ENCODE measurements around the gene LMF1. TPM values are rescaled to one million over a fixed set of nuclear protein-coding genes. Genes with fewer than 3 reads are reported as not detected.
"Not testable (repeated sequence)": the region's sequence is repeated elsewhere in the genome, so short reads cannot be mapped to it uniquely, and the experiment has no call there.

The LMF1 gene
- polyA plus RNA-seq, 10 donors: 7.7 to 13.5 (median 10.4) TPM

GRCh38 chr16:869823-870641 is 100.8 kb downstream of the LMF1 start:
- no peak for DNase-seq

GRCh38 chr16:868846-869822 is 101.7 kb downstream of the LMF1 start:
- DNase-seq: no peak

- DNase-seq: no peak
Measured at GRCh38 chr16:868386-868755, 102.4 kb downstream of the LMF1 start.

DNA sequence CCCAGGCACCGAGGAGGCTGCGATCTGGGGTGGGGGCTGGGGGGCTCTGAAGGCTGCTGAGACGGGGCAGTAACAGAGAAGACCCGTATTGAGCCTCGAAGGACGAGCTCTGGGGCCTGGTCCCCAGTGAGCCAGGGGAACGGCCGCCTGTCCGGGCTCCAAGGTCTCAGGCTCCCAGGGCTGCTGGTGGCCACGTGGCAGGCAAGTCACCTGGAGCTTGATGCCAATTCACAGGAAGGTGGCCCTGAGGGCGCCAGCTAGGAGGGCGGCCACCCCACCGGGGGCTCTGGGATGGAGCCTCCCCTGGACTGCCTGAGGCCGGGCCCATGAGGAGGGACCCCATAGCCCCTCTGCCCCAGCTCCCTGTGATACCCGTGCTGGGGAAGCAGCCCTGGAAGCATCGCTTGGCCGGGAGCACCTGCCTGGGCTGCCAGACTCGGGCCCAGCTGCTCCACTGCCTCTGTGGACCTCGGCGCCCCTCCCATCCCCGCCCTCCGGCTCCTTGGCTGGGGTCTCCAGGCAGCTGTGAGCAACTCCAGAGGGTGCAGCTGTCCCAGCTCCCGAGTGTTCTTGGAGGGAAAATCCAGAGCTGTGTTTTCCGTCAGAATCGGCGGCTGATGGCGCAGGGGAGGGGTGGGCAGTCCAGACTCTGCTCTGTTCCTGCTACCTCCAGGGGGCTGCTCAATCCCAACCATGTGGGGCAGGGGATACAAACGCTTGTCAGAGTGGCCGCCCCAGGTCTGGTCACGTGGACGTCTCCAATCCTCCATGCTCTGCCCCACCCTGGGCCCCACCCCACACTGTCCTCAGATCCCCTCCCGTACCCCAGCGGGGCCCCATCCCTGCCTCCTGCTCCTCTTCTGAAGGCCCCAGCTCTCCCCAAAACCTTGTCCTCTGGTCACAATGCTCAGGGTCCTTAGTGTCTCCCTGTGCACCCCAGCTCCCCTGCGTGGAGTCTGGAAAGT is 103.1 kb downstream of the LMF1 start:
- peak; percentile 18 to 73 (median 54) for DNase-seq

DNA sequence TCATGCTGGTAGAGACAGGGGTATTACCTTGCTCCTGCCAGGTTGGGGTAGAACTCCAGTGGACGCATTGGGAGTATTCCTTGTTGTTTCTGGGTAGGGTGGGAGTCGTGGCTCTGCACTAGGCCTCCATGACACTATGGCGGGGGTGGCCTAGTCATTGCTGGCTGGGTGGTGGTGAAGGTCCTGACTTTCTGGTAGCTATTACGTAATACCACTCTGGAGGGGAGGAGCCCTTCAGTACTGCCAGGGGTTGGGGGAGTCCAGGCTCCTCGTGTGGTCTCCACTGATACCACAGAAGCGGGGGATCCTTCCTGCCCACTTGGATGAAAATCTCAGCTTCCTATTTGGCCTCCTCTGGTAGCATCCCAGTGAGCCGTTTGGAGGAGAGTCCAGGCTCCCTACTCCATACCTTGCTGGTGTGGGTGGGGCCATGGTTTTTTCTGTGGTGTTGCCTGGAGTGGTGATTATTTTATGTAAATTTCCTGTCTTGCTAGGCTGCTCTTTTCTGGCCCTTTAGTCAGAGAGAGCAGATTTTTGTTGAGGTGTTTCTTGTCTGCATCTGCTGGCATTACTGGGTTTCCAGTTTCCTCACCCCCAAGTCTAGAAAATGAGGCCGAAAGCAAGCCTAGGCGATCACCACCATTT is 104.4 kb downstream of the LMF1 start:
- no peak for DNase-seq

DNA sequence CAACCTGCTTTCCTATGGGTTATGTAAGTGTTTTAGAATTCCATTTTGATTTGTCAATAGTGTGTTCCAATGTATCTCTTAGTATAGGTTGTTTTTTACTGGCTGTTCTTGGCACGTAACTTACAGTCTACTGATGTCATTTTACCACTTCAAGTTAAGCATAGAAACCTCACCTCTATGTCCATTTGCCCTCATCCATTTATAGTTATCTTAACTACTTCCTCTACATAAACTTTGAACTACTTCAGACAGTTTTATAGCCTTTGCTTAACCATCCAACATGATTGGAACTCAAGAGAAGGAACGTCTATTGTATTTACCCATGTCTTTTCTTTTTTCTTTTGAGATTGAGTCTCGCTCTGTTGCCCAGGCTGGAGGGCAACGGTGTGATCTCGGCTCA is 105.8 kb downstream of the LMF1 start:
- no peak for DNase-seq

GRCh38 chr16:861446-861845 is 109.3 kb downstream of the LMF1 start:
- no peak for DNase-seq

DNA sequence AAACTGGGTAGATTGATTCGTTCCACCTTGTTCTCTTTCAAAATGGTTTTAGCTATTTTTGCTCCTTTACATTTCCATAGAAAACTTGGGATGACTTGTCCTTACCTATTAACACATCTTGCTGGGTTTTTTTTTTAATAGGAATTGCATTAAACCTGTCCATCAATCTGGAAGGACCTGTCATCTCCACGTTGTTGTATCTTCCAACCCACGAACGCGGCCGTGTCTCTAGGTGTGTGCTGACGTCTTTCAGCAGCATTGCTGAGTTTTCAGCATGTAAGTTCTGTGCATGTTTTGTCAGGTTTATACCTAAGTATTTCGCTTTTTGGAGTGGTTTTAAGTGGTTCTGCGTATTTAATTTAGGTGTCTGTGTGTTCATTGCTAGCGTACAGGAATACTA is 109.9 kb downstream of the LMF1 start:
- DNase-seq: no peak

GRCh38 chr16:858971-859370 is 111.8 kb downstream of the LMF1 start:
- not testable (repeated sequence) for DNase-seq

- DNase-seq: not testable (repeated sequence)
Measured at GRCh38 chr16:858441-858840, 112.3 kb downstream of the LMF1 start.

- DNase-seq: no peak
Measured at GRCh38 chr16:856811-857210, 114.0 kb downstream of the LMF1 start.

GRCh38 chr16:856101-856500 is 114.7 kb downstream of the LMF1 start:
- no peak for DNase-seq

GRCh38 chr16:855471-855870 is 115.3 kb downstream of the LMF1 start:
- peak in 1 of 3 donors; percentile 49 for DNase-seq

DNA sequence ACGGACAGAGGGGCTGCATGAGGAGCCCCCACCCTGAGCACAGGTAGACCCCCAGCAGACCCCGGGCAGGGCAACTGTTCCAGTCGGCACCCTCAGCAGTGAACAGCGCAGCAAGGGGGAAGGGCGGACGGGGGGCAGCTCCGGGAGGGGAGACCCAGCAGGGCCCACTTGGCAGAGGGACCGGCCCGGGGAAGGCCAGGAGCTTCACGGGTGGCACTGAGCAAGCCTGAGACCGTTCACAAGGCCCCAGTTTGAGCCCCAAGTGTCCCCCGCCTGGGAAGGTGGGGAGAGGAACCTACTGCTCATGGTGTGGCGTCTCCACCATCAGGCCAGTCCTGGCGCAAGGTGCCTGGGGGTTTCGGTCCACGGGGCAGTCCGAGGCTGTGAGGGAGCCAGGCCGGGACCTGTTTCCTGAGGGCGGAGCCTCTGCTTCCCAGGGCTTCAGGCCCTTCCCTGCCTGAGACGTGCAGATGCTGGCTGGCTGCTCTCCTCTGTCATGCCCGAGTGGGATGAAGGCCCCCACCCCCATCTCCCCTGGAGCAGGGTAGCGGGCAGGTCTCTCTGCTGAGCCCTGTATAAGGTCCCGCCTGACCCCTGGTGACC is 115.9 kb downstream of the LMF1 start:
- DNase-seq: no peak

- DNase-seq: no peak
Measured at GRCh38 chr16:853981-854807, 116.6 kb downstream of the LMF1 start.

DNA sequence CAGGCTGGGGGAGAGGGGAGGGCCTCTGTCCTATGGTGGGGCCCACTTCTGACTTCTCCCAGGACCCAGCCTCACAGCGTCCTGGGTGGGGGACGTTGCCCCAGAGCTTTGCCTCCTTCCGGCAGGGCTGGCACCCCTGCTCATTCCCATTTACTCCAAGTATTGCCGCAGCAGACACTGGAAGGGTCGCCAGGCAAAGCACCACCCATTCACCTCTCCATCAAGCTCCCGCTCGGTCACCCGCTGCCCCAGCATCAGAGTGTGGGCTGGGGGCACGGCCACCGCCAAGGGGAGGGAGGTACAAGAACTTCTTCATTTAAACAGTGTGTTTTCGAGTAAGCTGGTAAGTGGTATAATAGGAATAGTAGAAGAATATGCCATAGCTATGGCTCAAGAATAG is 117.5 kb downstream of the LMF1 start:
- DNase-seq: no peak

DNA sequence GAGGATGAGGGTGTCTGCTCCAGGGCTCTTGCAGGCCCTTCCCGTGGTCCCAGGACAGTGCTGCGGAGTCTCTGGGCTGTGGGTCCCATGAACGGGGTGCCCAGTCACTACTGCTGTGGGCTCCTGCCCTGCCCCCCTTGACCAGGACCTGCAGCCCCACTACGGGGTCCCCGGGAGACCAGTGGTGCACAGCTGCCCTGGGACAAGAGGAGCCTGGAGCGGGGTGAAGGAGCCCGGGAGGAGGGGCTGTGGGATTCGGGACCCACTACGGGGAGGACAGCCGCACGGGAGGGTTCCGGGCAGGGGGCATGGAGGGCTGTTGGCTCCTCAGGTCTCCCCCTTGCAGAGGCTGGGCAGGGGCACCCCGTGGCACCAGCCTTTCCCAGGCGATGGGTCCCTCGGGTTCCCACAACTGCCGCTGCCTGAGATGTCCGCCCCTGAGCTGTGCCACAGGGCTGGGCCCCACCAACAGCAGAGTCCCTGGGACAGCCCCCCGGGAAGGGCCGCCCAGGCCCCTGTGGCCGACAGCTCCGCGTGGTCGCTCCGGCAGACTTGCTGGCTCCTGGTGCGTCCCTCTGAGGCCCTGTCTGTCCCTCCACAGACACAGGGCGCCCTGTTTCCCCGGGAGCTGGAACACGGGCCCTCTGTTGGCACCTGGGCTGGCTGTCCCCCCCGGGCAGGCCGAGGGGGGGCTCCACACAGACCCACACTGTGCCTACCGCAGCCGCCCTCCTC is 118.2 kb downstream of the LMF1 start:
- no peak for DNase-seq

DNA sequence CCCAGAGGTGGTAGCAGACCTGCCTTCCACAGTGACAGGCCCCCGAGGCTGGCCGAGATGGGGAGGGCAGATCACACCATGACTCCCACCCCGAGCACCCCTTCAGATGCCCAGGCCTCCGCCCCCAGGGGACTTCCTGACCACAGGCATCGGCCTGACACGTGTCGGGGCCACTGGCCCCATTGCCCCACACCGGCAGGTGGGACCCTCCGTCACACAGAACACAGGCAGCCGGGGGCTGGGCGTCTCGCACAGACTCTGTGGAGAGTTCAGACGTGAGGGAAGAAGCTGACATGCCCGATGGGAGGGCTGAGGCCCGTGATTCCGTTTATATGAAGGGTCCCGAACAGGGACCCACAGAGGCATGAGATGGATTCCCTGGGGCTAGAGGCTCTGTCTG is 118.9 kb downstream of the LMF1 start:
- DNase-seq: no peak

DNA sequence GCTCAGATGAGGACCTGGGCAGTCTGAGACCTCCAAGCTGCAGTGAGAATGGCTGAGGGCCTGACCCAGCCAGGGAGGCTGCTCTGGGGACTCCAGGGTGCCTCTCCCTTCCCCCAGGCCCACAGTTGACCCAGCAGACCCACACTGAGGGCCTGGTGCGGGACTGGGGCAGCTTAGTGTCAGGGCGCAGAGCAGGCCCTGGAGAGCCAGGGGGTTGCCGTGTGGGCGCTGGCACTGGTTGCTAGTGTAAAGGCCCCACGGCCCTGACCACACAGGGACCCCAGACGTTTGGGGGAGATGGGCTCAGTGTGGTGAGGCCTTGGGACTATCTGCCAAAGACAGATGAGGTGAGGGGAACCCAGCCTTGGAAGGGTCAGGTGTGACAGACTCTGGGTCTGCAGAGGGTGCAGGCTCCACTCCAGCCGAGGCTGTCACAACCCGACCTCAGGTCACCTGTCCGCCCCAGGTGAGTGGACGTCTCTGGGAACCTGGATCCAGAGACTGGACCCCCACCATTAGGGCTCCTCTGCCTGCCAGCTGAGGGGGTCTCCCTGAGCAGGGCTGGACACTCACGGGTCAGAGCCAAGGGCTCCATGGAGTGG is 119.5 kb downstream of the LMF1 start:
- DNase-seq: no peak

All from muscle of back (tissue), 11 donors.